Suprapubic skin (tissue), 4 donors: ENCODE measurements around the gene PRR5.

ENCODE experiments used
- CTCF ChIP-seq, 2 donors: fragments of 200-600 bp in 1 of 2; fragments of 450-650 bp in 1 of 2; sonication (generic) in 1 of 2; IDR thresholded peaks; one replicate each; pipeline ENCODE4 v1.5.1; 2016 to 2019; ENCODE audit warnings: antibody characterized with exemption in 2 of 2, mild to moderate bottlenecking in 1 of 2, moderate library complexity in 1 of 2
- EP300 ChIP-seq: sonication (generic); formaldehyde crosslinking; IDR thresholded peaks from one replicate; pipeline ENCODE4 v1.6.1; 2017; ENCODE audit warnings: antibody characterized with exemption
- POLR2A ChIP-seq, 2 donors: fragments of 450-650 bp; IDR thresholded peaks; one replicate each; pipeline ENCODE4 v1.6.1; 2017; ENCODE audit warnings: antibody characterized with exemption in 2 of 2, mild to moderate bottlenecking in 2 of 2, moderate library complexity in 2 of 2
- POLR2AphosphoS5 ChIP-seq, 3 donors: sonication (generic); formaldehyde crosslinking; IDR thresholded peaks; one replicate each; pipeline ENCODE4 v1.6.1; 2017; ENCODE audit warnings: antibody characterized with exemption in 3 of 3

- TF ChIP-seq CTCF (IDR thresholded peaks at IDR 0.05) (no peak), POLR2A (IDR thresholded peaks at IDR 0.05) (no peak), POLR2AphosphoS5 (IDR thresholded peaks at IDR 0.05) (no peak), EP300 (no peak)
Measured at GRCh38 chr22:44692662-44693007, 9.4 kb upstream of the PRR5 start.
